ENCODE data around the gene ZSWIM6. TPM values are rescaled to one million over a fixed set of nuclear protein-coding genes. Genes with fewer than 3 reads are reported as not detected.

Gene ZSWIM6
- total RNA-seq, 2 experiments from 2014 or later = 0.06 to 0.17 TPM

- CTCF ChIA-PET (ENCODE audit: unreplicated experiment) = no interaction called here
- no peaks in the 10 kb centered on the region for H3K36me3 ChIP-seq (ENCODE audit: insufficient read depth, low read length)
- TF ChIP-seq CTCF (conservative IDR thresholded peaks at IDR 0.05; ENCODE audit: low read length) (no peak), EZH2phosphoT487 (IDR thresholded peaks at IDR 0.05; ENCODE audit: borderline replicate concordance, low read depth, low read length) (no peak)
- no peaks in the 10 kb centered on the region for H3K79me2 ChIP-seq (ENCODE audit: insufficient read depth, low read depth, low read length)
- intact Hi-C loops (cut with micrococcal nuclease; ENCODE audit: unreplicated experiment) = no loop called here
- H3K4me2 ChIP-seq (ENCODE audit: low read length) = no peak overlapping the region
- no peaks in the 10 kb centered on the region for H3K4me1 ChIP-seq (ENCODE audit: insufficient read depth, low read length, poor library complexity, severe bottlenecking)
- POLR2A ChIA-PET = no interaction called here
- no peak overlapping the region for H2AFZ ChIP-seq (ENCODE audit: low read length)
- no TSS peak for BruUV-seq (replicated peaks)
- DNase-seq (ENCODE audit: low spot score) = no peak
- no peak overlapping the region for H3K4me3 ChIP-seq (ENCODE audit: low read depth, low read length, poor library complexity, severe bottlenecking)
- H4K20me1 ChIP-seq (ENCODE audit: insufficient read depth, low read length) = no peaks in the 10 kb centered on the region
- H3K27ac ChIP-seq (ENCODE audit: low read depth, low read length, poor library complexity, severe bottlenecking) = no peak overlapping the region
- H3K9me3 ChIP-seq (ENCODE audit: low read length) = no peaks in the 10 kb centered on the region
- no peaks in the 10 kb centered on the region for H3K9me2 ChIP-seq (ENCODE audit: insufficient read depth, low read length)
These were observed 65.9 kb downstream of the ZSWIM6 start for GRCh38 chr5:61397937-61398336.

DNA sequence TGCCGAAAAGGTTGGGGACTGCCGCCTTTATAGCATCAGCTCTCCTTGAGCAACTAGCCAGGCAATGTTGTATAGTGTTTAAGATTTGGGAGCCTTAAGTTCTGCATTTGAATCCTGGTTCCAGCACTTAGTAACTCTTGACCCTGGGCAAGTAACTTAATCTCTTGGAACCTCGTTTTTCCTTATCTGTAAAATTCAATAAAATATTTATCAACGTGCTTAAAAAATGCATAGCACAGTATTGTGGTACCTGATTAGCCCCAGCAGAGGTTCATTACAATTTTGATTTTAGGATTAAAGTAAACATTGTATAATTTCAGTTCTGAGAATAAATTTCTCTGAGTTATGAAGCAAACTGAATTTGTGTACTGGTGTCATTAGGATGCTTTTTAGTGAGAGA is 66.4 kb downstream of the ZSWIM6 start:
- Histone ChIP-seq H3K9me3 (ENCODE audit: low read length) (no peaks in the 10 kb centered on the region), H3K9me2 (ENCODE audit: insufficient read depth, low read length) (no peaks in the 10 kb centered on the region), H3K4me2 (ENCODE audit: low read length) (no peak overlapping the region), H4K20me1 (ENCODE audit: insufficient read depth, low read length) (no peaks in the 10 kb centered on the region), H3K79me2 (ENCODE audit: insufficient read depth, low read depth, low read length) (no peaks in the 10 kb centered on the region), H3K4me1 (ENCODE audit: insufficient read depth, low read length, poor library complexity, severe bottlenecking) (no peaks in the 10 kb centered on the region), H3K36me3 (ENCODE audit: insufficient read depth, low read length) (no peaks in the 10 kb centered on the region), H3K27ac (ENCODE audit: low read depth, low read length, poor library complexity, severe bottlenecking) (no peak overlapping the region), H2AFZ (ENCODE audit: low read length) (no peak overlapping the region), H3K4me3 (ENCODE audit: low read depth, low read length, poor library complexity, severe bottlenecking) (no peak overlapping the region)
- intact Hi-C loops (cut with micrococcal nuclease; ENCODE audit: unreplicated experiment) = no loop called here
- TF ChIP-seq EZH2phosphoT487 (IDR thresholded peaks at IDR 0.05; ENCODE audit: borderline replicate concordance, low read depth, low read length) = no peak
- TF ChIP-seq CTCF (conservative IDR thresholded peaks at IDR 0.05; ENCODE audit: low read length) = no peak
- BruUV-seq (replicated peaks) = no TSS peak
- CTCF ChIA-PET (ENCODE audit: unreplicated experiment) = no interaction called here
- POLR2A ChIA-PET = no interaction called here
- DNase-seq (ENCODE audit: low spot score) = no peak

GRCh38 chr5:61399679-61400078 is 67.6 kb downstream of the ZSWIM6 start:
- Histone ChIP-seq H3K9me3 (ENCODE audit: low read length) (no peaks in the 10 kb centered on the region), H3K79me2 (ENCODE audit: insufficient read depth, low read depth, low read length) (no peaks in the 10 kb centered on the region), H4K20me1 (ENCODE audit: insufficient read depth, low read length) (no peaks in the 10 kb centered on the region), H3K36me3 (ENCODE audit: insufficient read depth, low read length) (no peaks in the 10 kb centered on the region), H2AFZ (ENCODE audit: low read length) (no peak overlapping the region), H3K4me1 (ENCODE audit: insufficient read depth, low read length, poor library complexity, severe bottlenecking) (no peaks in the 10 kb centered on the region), H3K4me2 (ENCODE audit: low read length) (no peak overlapping the region), H3K9me2 (ENCODE audit: insufficient read depth, low read length) (no peaks in the 10 kb centered on the region), H3K4me3 (ENCODE audit: low read depth, low read length, poor library complexity, severe bottlenecking) (no peak overlapping the region), H3K27ac (ENCODE audit: low read depth, low read length, poor library complexity, severe bottlenecking) (no peak overlapping the region)
- no TSS peak for BruUV-seq (replicated peaks)
- ChIA-PET CTCF (ENCODE audit: unreplicated experiment) (no interaction called here), POLR2A (no interaction called here)
- TF ChIP-seq EZH2phosphoT487 (IDR thresholded peaks at IDR 0.05; ENCODE audit: borderline replicate concordance, low read depth, low read length) (no peak), CTCF (conservative IDR thresholded peaks at IDR 0.05; ENCODE audit: low read length) (no peak)
- DNase-seq (ENCODE audit: low spot score) = no peak
- intact Hi-C loops (cut with micrococcal nuclease; ENCODE audit: unreplicated experiment) = no loop called here
